G401.6 (cell line): ENCODE data around the gene PGC.

Experiments used
- FAIRE-seq: peaks from 2 replicates; lab custom pipeline; 2012; peaks lifted over from hg19 to GRCh38; lab: Jason Lieb, UNC

PGC gene

DNA sequence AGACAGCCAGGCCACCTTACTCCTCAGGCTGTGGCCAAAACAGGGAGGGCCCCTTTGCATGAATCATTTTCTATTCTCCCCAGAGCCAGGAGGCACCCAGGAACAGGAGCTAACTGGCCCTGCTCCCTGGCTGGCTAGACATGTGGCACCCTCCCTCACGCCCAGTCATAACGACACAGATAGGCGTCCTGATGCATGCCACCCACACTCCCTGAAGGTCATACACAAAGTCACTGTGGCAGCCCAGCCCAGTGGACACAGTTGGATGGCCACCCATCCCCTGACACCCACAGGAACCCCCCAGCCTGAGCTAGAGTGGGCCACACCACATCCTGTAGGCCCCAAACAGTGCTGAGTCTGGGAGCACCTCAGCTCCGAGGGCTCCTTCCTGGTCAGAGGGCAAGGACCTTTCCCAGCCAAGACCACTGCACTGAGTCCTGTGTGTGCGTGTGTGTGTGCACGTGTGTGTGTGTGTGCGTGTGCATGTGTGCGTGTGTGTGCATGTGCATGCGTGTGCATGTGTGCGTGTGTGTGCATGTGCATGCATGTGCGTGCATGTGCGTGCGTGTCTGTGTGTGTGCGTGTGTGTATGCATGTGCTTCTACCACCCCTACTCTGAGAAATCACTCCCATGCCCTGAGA lies 33.4 kb downstream of the PGC start:
- no peak for FAIRE-seq

DNA sequence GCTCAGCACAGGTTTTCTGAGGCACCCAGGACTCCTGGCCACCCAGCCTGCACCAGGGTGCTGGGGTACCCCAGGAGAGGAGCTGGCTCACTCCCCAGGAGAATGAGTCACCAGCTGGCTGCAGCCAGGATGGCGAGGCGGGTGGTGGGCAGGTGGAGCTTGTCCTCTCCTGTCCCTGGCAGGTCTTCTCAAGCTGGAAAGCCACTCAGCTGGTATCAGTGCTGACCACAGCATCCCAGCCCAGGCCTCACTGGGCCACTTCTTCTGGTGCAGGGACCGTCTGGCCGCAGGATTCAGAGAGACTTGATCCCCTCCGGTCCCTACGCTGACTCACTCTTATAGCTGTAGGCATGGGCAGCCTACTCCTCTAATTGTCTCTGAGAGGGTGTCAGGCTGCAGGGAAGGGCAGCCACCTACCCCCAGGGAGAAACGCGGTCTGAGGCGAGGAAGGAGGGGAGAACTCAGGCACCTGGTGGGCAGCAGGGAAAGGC lies 34.0 kb downstream of the PGC start:
- FAIRE-seq: no peak

DNA sequence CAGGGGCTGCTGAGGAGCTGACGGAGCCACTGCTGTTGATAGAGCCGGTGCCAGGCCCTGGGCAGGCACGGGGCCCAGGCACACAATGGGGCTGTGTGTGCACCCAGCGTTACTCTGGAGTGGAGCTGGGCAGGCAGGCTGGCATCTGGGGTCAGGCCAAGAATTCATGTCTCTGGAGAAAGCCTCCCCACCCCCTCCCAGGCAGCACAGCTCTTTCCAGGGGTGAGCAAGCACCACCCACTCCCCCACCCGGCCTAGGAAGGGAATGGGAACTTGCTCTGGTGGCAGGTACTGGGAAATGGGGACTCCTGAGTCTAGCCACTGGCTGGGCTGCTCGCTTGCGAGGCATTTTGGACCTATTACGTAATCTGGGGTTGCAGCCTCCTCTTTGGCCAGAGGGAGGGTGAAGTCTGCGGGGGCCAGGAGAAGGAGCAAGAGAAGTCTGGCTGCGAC lies 34.5 kb downstream of the PGC start:
- no peak for FAIRE-seq

- FAIRE-seq: no peak
Observed at GRCh38 chr6:41711323-41712038, 35.7 kb downstream of the PGC start.

DNA sequence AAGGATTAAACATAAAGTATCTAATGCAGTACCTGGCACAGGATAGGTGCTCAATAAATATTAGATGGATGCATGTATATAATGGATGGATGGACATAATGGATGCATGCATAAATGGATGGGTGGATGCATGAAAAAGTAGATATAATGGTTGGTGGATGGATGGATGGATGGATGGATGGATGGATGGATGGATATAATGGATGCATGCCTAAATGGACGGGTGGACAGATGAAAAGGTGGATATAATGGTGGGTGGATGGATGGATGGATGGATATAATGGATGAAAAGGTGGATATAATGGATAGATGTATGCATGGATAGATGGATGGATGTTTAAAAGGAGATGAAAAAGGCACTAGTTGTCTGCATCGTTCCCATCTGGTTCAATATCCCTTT lies 37.8 kb downstream of the PGC start:
- FAIRE-seq: no peak

GRCh38 chr6:41708856-41709255 lies 38.3 kb downstream of the PGC start:
- FAIRE-seq: no peak

- no peak for FAIRE-seq
Observed at GRCh38 chr6:41707565-41708200, 39.5 kb downstream of the PGC start.

- no peak for FAIRE-seq
Observed at GRCh38 chr6:41706876-41707564, 40.2 kb downstream of the PGC start.

GRCh38 chr6:41705996-41706835 lies 41.0 kb downstream of the PGC start:
- no peak for FAIRE-seq

- no peak for FAIRE-seq
Observed at GRCh38 chr6:41705311-41705995, 41.7 kb downstream of the PGC start.

GRCh38 chr6:41704656-41705310 lies 42.4 kb downstream of the PGC start:
- no peak for FAIRE-seq

- no peak for FAIRE-seq
Observed at GRCh38 chr6:41704028-41704427, 43.2 kb downstream of the PGC start.

GRCh38 chr6:41702771-41703494 lies 44.3 kb downstream of the PGC start:
- FAIRE-seq: no peak

DNA sequence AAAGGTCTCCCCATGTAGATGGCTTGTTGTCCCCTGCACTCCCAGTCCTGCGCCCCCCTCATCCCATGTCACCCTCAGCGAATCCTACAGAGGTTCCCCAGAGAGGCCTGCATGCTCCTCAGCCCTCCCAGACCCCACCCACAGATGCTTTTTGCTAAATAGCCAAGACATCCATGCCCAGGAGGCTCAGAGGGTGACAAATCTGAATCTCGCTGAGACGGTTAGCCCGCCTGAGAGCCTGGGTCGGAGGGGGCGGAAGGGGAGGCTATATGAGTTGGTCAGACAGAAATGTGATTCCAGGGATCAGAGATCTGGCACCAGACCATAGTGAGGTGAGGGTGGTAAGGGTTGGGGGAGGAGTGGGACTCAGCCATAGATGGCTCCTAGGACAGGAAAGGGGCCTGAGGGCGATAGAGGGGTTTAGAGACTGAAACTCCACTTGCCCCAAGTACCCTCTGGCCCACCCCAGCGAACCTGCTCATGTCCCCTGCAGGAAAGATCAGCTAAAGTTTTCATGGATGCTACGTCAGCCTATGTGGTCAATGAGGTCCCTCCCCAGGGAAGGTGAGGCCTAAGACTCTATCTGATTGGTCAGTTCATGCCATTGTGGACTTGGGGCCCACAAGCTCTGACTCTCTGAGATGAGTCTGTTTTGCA lies 45.0 kb downstream of the PGC start:
- FAIRE-seq: no peak

- FAIRE-seq: no peak
Observed at GRCh38 chr6:41700463-41701347, 46.5 kb downstream of the PGC start.

GRCh38 chr6:41699063-41699462 lies 48.1 kb downstream of the PGC start:
- FAIRE-seq: no peak

DNA sequence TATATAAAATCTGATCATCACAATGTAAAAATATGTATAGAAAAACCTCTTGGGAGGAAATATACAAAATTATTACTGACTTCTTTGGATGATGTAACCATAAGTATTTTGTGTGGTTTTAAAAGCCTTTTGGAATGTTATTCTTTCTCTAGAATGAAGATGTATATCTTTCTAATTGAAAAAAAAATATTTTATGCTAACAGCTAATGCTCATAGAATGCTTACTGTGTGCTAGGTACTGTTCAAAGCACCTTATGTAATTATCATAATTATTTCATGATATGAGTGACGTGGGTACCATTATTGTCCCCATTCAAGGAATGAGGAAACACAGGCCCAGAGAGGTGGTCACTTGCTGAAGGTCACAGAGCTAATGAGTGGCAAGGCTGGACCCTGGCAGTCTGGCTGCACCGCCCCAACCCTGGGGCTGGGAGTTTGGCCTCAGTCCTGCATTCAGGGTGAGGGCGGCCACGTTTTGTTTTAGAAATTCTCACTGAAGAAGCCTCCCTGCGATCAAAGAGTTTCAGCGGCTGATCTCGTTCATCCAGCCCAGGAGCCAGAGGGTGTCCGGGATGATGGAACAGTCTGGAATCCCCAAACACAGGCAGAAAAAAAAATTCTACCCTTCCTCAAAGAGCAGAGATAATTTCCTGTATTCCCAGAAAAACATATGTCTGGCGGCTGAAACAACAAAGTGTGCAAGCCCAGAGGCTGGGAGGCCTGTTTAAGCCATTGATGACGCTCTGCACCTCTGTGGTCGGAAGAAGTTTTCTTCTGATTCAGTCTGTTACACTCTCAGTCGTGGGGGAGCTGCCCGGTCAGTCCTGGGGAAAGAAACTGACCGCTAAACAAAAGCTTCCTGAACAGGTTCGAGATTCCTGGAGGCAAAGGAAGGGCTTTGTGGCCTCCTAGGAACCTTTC lies 49.1 kb downstream of the PGC start:
- FAIRE-seq: no peak
